LHCN-M2 (cell line): ENCODE data around the gene IL1RL2. TPM values are rescaled to one million over a fixed set of nuclear protein-coding genes. Genes with fewer than 3 reads are reported as not detected.

Experiments used
- total RNA-seq: library from RNA; depleted of rRNA; stranded (reverse); fragments of >200 nt; gene quantifications from 2 replicates; pipeline ENCODE4 v1.2.3, GENCODE V29; 2014; rRNA removed

The IL1RL2 gene
- total RNA-seq, 1 experiment from 2014 or later: 0.57 TPM

Other genes starting within 250 kb of the IL1RL2 start
- 0.26 TPM in 1 of 2 replicates, not detected in the other for gene IL1R2, start 195.1 kb upstream of the IL1RL2 start, total RNA-seq
- 39.0 and 42.7 TPM in 2 replicates for gene IL1R1, start 44.3 kb upstream of the IL1RL2 start, total RNA-seq
- gene IL1RL1, start 124.5 kb downstream of the IL1RL2 start, total RNA-seq: not detected in 2 replicates
- 0.06 TPM in 1 of 2 replicates, not detected in the other for gene IL18R1, start 168.8 kb downstream of the IL1RL2 start, total RNA-seq
- not detected in 2 replicates for gene IL18RAP, start 236.1 kb downstream of the IL1RL2 start, total RNA-seq